GM12878 (cell line): ENCODE measurements around the gene SMOC2. TPM values are rescaled to one million over a fixed set of nuclear protein-coding genes. Genes with fewer than 3 reads are reported as not detected.

ENCODE experiments used
- ATAC-seq: fragments of 200-7000 bp; cut with Tn5 transposase; 3 replicates; pipeline ENCODE4 v1.9.1; 2020; ENCODE audit warnings: mild to moderate bottlenecking, moderate library complexity
- BruUV-seq: library from RNA; stranded (reverse); fragments of 400-500 nt; replicated peaks from 2 replicates; lab custom pipeline; 2021; lab: Mats Ljungman, UMichigan
- CTCF ChIA-PET: fragments of 300-600 bp; sonication (Branson Sonifier 250); formaldehyde crosslinking; extraction: SDS; loops from one replicate; lab custom pipeline; 2021; ENCODE audit warnings: inconsistent platforms; lab: Yijun Ruan, JAX
- POLR2A ChIA-PET: fragments of 350-600 bp; formaldehyde crosslinking; extraction: SDS; loops from one replicate; lab custom pipeline; 2021; ENCODE audit warnings: inconsistent platforms; lab: Charles Lee
- RAD21 ChIA-PET: fragments of 300-600 bp; sonication (Branson Sonifier 250); formaldehyde crosslinking; loops from one replicate; lab custom pipeline; 2023; ENCODE audit warnings: antibody characterized with exemption; ENCODE audit not compliant: unreplicated experiment; lab: Charles Lee
- SMC1A ChIA-PET: fragments of 300-600 bp; sonication (Branson Sonifier 250); formaldehyde crosslinking; loops from one replicate; lab custom pipeline; 2023; ENCODE audit not compliant: unreplicated experiment, uncharacterized antibody; lab: Charles Lee
- DNase-seq: peaks from one replicate; pipeline ENCODE4 v3.0.0-alpha.2; 2011; ENCODE audit warnings: low read depth, low spot score
- FAIRE-seq: peaks from 3 replicates; lab custom pipeline; 2011; peaks lifted over from hg19 to GRCh38; lab: Jason Lieb, UNC
- H2AFZ ChIP-seq: 2 replicates; pipeline ENCODE4 v1.6.0; 2011; ENCODE audit warnings: low read depth, low read length, control low read depth; ENCODE audit not compliant: control insufficient read depth
- H3K27ac ChIP-seq: 2 replicates; pipeline ENCODE4 v1.5.1; 2011; ENCODE audit warnings: control low read depth; ENCODE audit not compliant: control insufficient read depth, insufficient read depth
- H3K27me3 ChIP-seq, 2 experiments: replicated peaks in 1 of 2; 2 replicates each; pipeline versions ENCODE4 v1.6.0 to v1.6.1; 2011; ENCODE audit warnings: low read length in 1 of 2; ENCODE audit not compliant: control insufficient read depth in 2 of 2, insufficient read depth in 2 of 2
- H3K36me3 ChIP-seq, 2 experiments: 2 replicates each; pipeline ENCODE4 v1.5.1; 2011; ENCODE audit warnings: low read length in 1 of 2; ENCODE audit not compliant: control insufficient read depth in 2 of 2, insufficient read depth in 2 of 2
- H3K4me1 ChIP-seq: 2 replicates; pipeline ENCODE4 v1.6.1; 2011; ENCODE audit warnings: mild to moderate bottlenecking, low read length, moderate library complexity, mixed read lengths; ENCODE audit not compliant: control insufficient read depth, insufficient read depth
- H3K4me2 ChIP-seq: 2 replicates; pipeline ENCODE4 v1.6.0; 2011; ENCODE audit warnings: control low read depth; ENCODE audit not compliant: control insufficient read depth, insufficient read depth
- H3K4me3 ChIP-seq: fragments of 200-600 bp; sonication (generic); 2 replicates; pipeline ENCODE4 v1.5.1; 2016
- H3K79me2 ChIP-seq: 2 replicates; pipeline ENCODE4 v1.6.0; 2011; ENCODE audit warnings: low read length; ENCODE audit not compliant: control insufficient read depth, insufficient read depth
- H3K9ac ChIP-seq: 2 replicates; pipeline ENCODE4 v1.8.0; 2011; ENCODE audit warnings: low read length, control low read depth, mixed read lengths; ENCODE audit not compliant: control insufficient read depth, insufficient read depth
- H3K9me3 ChIP-seq: replicated peaks from 3 replicates; pipeline ENCODE4 v1.5.1; 2011; ENCODE audit warnings: mild to moderate bottlenecking, low read length; ENCODE audit not compliant: control insufficient read depth, insufficient read depth
- H4K20me1 ChIP-seq: 2 replicates; pipeline ENCODE4 v1.6.0; 2011; ENCODE audit not compliant: control insufficient read depth, insufficient read depth
- ASH2L ChIP-seq: fragments of 300-600, 200-600 bp; sonication (generic); IDR thresholded peaks from 2 replicates; pipeline ENCODE4 v1.6.1; 2017; ENCODE audit warnings: low read depth, mild to moderate bottlenecking, borderline replicate concordance
- BCL11A ChIP-seq: IDR thresholded peaks from 2 replicates; pipeline ENCODE4 v1.6.1; 2011; ENCODE audit warnings: low read depth, low read length
- CBX3 ChIP-seq: fragments of 200-600 bp; sonication (generic); IDR thresholded peaks from 2 replicates; pipeline ENCODE4 v1.6.1; 2016; ENCODE audit warnings: low read depth, borderline replicate concordance
- CREB1 ChIP-seq: IDR thresholded peaks from 2 replicates; pipeline ENCODE4 v1.6.1; 2012; ENCODE audit warnings: low read depth, mild to moderate bottlenecking, inconsistent platforms
- EED ChIP-seq: sonication (generic); IDR thresholded peaks from 2 replicates; pipeline ENCODE4 v1.6.1; 2016; ENCODE audit warnings: antibody characterized with exemption, low read depth
- EZH2 ChIP-seq: IDR thresholded peaks from 2 replicates; pipeline ENCODE4 v1.6.1; 2012; ENCODE audit warnings: low read depth, mild to moderate bottlenecking, control low read depth, inconsistent platforms, low read length, borderline replicate concordance; ENCODE audit not compliant: control insufficient read depth
- FOXM1 ChIP-seq: IDR thresholded peaks from 2 replicates; pipeline ENCODE4 v1.6.1; 2012; ENCODE audit warnings: low read depth, mild to moderate bottlenecking, inconsistent platforms, low read length, moderate library complexity
- IKZF2 ChIP-seq, 2 experiments: fragments of 450-650 bp; IDR thresholded peaks; 2 replicates each; pipeline ENCODE4 v1.6.1; 2017; ENCODE audit warnings: mild to moderate bottlenecking in 2 of 2, moderate library complexity in 2 of 2
- IRF4 ChIP-seq: IDR thresholded peaks from 2 replicates; pipeline ENCODE4 v1.6.1; 2011; ENCODE audit warnings: low read depth, low read length
- JUND ChIP-seq: IDR thresholded peaks from 2 replicates; pipeline ENCODE4 v1.6.1; 2012; ENCODE audit warnings: low read depth, mild to moderate bottlenecking, low read length, improper control_type of control experiment, moderate library complexity
- PAX8 ChIP-seq: fragments of 450-650 bp; IDR thresholded peaks from 2 replicates; pipeline ENCODE4 v1.6.1; 2017; ENCODE audit warnings: mild to moderate bottlenecking, moderate library complexity
- POLR2AphosphoS2 ChIP-seq: IDR thresholded peaks from 2 replicates; pipeline ENCODE4 v1.6.1; 2011; ENCODE audit warnings: low read depth, mild to moderate bottlenecking, low read length, improper control_type of control experiment, moderate library complexity
- PRDM15 ChIP-seq: fragments of 450-650 bp; formaldehyde crosslinking; IDR thresholded peaks from 2 replicates; pipeline ENCODE4 v1.4.0; 2020; ENCODE audit warnings: mild to moderate bottlenecking, moderate library complexity
- RAD51 ChIP-seq: fragments of 450-650 bp; IDR thresholded peaks from 2 replicates; pipeline ENCODE4 v1.6.1; 2016; ENCODE audit warnings: moderate library complexity, mild to moderate bottlenecking, inconsistent platforms
- RUNX3 ChIP-seq: IDR thresholded peaks from 2 replicates; pipeline ENCODE4 v1.6.1; 2012; ENCODE audit warnings: low read length, inconsistent platforms
- SUZ12 ChIP-seq: fragments of 200-600 bp; sonication (generic); IDR thresholded peaks from one replicate; pipeline ENCODE4 v1.6.1; 2018; ENCODE audit warnings: antibody characterized with exemption, mild to moderate bottlenecking; ENCODE audit not compliant: unreplicated experiment
- TBL1XR1 ChIP-seq: IDR thresholded peaks from 2 replicates; pipeline ENCODE4 v1.6.1; 2012; ENCODE audit warnings: low read depth, low read length, improper control_type of control experiment
- ZNF687 ChIP-seq: fragments of 450-650 bp; IDR thresholded peaks from 2 replicates; pipeline ENCODE4 v1.6.1; 2017; ENCODE audit warnings: mild to moderate bottlenecking, moderate library complexity
- WGBS: methylation state at CpG from one replicate; pipeline ENCODE4 v1.1.6; 2016; ENCODE audit warnings: low lambda C conversion rate; ENCODE audit not compliant: insufficient replicate concordance, insufficient coverage; ENCODE audit errors: missing lambda C conversion rate; 5-methylcytosine and 5-hydroxymethylcytosine counted together
- in situ Hi-C: fragments of 300-500 bp; cut with MboI; formaldehyde crosslinking; loops from 9 replicates; pipeline ENCODE4 v1.14.3; 2018; ENCODE audit warnings: mixed read lengths
- intact Hi-C: fragments of 100-400 bp; cut with micrococcal nuclease; formaldehyde crosslinking; loops from one replicate; pipeline ENCODE4 v1.14.2; 2022; ENCODE audit not compliant: unreplicated experiment
- polyA plus RNA-seq, 11 experiments: library from polyadenylated mRNA; depleted of rRNA in 4 of 11; unstranded in 6 of 11; stranded (reverse) in 5 of 11; fragments of >200 nt; fragmentation: Nextera tagmentation in 4 of 11; fragmentation: Illumina TruSeq in 1 of 11; extraction: Ambion mirVana in 4 of 11; extraction: Trizol in 1 of 11; gene quantifications; 1 replicate in 1 of 11; 2 replicates in 10 of 11; pipeline versions ENCODE4 v1.2.1 to v1.2.3, GENCODE V29; 2011 to 2016; ENCODE audit warnings: inconsistent platforms in 2 of 11, missing spikeins in 2 of 11, low read depth in 1 of 11
- total RNA-seq, 4 experiments: library from RNA; depleted of rRNA in 3 of 4; stranded (reverse); fragments of >200 nt in 3 of 4; fragmentation: Illumina TruSeq in 1 of 4; extraction: Trizol in 1 of 4; gene quantifications; 2 replicates each; pipeline versions ENCODE4 v1.2.1 to v1.2.3, GENCODE V29; 2013 to 2021

Gene SMOC2
- total and polyA plus RNA-seq, 10 of the 15 experiments (the other 5 are each of a cell fraction or from before 2014, with no cell fraction given): 0.10 to 0.12 TPM; not detected in 8

GRCh38 chr6:168533414-168533813 lies 92.4 kb downstream of the SMOC2 start:
- Histone ChIP-seq H3K4me3 (no peak overlapping the region), H3K4me1 (no peaks in the 10 kb centered on the region), H3K79me2 (no peaks in the 10 kb centered on the region), H3K36me3 (no peaks in the 10 kb centered on the region), H4K20me1 (no peaks in the 10 kb centered on the region), H2AFZ (no peak overlapping the region), H3K9ac (no peak overlapping the region), H3K27me3 (no peaks in the 10 kb centered on the region), H3K27ac (no peak overlapping the region), H3K9me3 (no peaks in the 10 kb centered on the region), H3K4me2 (no peak overlapping the region)
- 0% methylated on average over 4 of the region's 4 CpGs for WGBS
- no TSS peak for BruUV-seq
- no peak for ATAC-seq
- in situ Hi-C loops (no loop called here), intact Hi-C loops (no loop called here)
- POLR2A ChIA-PET: no interaction called here
- CTCF ChIA-PET: no interaction called here
- no peak for DNase-seq
- FAIRE-seq: no peak
- RAD21 ChIA-PET: no interaction called here
- SMC1A ChIA-PET: no interaction called here
- no peak for TF ChIP-seq EED
- no peak for TF ChIP-seq BCL11A
- TF ChIP-seq ASH2L: no peak
- no peak for TF ChIP-seq ZNF687
- no peak for TF ChIP-seq IKZF2 (IDR thresholded peaks at IDR 0.05)
- no peak for TF ChIP-seq CREB1
- no peak for TF ChIP-seq RUNX3
- no peak for TF ChIP-seq POLR2AphosphoS2
- no peak for TF ChIP-seq SUZ12
- TF ChIP-seq PAX8: no peak
- TF ChIP-seq IRF4: no peak
- no peak for TF ChIP-seq EZH2
- TF ChIP-seq CBX3: no peak
- no peak for TF ChIP-seq TBL1XR1
- no peak for TF ChIP-seq JUND
- TF ChIP-seq FOXM1: no peak
- no peak for TF ChIP-seq RAD51
- no peak for TF ChIP-seq PRDM15
